ENCODE data around the gene PRR15.
A peak's percentile ranks its signal among the peaks of the same experiment; 100 is the strongest.

The PRR15 gene

DNA sequence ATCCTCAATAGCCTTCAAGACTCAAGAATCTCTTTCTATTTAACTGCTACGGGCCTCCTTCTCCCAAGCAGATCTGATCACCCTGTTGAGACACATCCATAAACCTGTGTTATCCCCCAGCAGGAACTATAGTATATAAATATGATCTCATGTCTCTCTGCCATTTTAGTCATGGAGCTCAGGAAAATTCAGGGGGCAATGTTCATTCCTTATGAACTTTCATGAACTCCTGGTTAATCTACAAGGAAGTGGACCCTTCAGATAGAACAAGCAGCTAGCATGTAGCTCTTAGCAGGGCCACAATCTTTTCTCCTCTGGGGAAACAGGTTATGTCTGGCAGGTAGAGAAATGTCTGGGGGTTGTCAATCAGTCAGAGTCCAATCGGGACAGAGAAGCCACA, 8.9 kb downstream of the PRR15 start:
- DNase-seq: no peak

GRCh38 chr7:29573567-29573966, 9.9 kb downstream of the PRR15 start:
- DNase-seq: no peak

GRCh38 chr7:29574659-29575058, 11.0 kb downstream of the PRR15 start:
- no peak for DNase-seq

- DNase-seq: no peak
These were observed 23.7 kb downstream of the PRR15 start for GRCh38 chr7:29587195-29587808.

DNA sequence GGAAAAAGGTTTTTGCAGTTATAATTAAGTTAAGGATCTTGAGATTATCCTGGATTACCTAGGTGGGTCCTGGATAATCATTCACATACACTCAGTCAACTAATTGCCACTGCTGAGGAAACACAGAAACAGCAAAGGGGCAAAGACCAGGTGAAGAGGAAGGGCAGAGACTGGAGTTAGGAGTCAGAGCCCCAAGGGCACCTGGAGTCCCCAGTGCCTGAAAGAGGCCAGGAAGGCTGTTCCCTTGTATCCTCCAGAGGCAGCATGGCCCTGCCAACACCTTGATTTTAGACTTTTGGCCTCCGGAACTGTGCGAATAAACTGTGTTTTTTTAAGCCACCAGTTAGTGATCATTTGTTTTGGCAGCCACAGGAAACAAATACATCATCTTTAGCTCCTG, 24.6 kb downstream of the PRR15 start:
- DNase-seq: no peak

DNA sequence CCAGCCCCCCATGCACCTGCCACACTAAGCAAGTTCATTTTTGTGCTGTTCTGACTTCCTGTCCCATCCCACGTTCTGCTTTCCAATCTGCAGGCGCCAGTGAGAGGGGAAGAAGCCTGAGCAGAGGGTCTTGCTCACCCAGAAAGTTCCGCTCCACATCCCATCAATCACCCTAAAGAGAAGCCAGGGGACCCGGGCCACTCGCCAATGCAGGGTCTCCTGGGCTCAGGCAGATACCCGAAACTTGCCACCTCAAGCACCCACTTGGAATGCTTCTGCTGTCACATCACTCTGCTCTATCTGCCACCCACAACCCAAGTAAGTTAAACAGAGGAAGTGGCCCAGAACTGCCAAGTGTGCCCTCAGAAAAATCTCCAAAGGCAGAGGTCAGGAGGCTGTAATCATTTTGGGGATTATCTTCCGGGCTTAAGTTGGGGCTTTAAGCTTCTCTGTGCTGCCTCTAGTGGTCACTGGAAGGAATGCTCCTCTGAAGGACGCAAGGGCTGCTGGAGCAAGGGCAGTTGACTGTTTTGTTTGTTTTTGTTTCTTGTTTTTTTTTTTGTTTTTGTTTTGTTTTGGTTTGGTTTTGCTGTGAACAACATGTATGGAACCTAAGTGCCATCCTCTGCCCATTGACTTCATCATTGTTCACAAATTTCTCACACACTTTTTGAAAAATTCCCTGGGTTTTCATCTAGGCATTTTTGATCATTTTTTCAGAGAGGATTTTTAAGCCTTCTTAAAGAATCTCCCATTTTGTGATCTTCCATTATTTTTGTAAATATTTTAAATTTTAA, 25.5 kb downstream of the PRR15 start:
- DNase-seq: peak in 1 of 2 donors; percentile 22

- no peak for DNase-seq
These were observed 29.2 kb downstream of the PRR15 start for GRCh38 chr7:29592866-29593265.

DNA sequence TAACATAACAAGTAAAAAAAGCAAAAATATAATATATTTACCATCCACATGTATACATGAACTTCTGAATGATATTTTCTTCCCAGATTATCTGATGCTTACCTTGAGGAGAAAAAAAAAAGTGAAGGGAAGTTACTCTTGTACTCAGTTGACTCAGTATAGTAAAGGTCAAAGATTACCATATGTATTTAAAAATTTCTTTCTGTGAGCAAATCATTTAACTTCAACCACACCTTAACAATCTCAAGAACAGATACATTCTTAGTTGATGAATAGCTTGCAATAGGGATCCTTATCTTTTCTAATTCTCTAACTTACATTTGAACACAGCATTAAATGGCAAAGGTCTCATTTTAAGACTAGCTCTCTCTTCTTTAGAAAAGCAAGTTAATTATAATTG, 29.8 kb downstream of the PRR15 start:
- DNase-seq: no peak

DNA sequence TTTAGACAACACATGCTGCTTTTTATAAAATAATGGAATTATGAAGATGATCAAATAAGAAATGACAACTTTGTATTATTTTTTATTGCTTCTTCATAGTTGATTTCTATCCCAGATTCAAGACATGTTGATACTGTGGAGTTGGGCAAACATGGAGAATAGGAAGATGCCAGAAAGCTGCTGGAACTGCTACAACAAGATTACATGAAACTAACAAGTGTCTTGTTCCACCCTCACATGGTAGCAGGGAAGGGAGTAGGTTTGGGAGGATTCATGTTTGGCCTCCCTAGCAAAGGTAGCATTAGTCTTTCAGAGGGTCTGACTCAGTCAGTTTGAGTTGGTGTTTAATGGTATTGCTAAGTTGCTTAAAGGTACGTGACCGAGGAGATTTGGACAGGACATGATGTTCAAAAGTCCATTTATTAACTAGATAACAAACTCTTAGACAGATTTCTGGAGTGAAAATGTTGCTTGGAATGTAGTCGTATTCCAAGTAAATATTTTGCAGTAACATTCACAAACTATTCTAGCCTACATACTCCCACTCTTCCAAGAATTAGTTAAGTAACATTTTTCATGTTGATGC, 33.1 kb downstream of the PRR15 start:
- DNase-seq: no peak

GRCh38 chr7:29597266-29597665, 33.6 kb downstream of the PRR15 start:
- no peak for DNase-seq

DNA sequence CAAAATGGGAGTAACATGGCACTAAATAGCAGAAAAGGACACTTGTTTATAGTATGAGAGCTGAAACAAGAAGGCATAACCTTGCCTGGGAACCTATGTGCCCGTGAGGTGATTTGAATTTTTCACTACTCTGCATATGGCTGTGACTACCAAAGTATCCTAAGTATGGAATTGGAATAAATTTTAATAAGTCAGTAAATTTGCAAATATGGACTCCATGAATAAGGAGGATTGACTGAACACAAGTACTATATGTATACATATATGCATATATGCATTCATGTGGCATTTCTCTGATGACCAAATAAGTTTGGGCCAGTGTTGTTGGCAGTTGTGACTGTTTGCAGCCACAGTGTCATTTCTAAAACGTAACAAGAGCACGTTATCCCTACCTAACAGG, 34.5 kb downstream of the PRR15 start:
- DNase-seq: no peak

GRCh38 chr7:29598613-29599012, 35.0 kb downstream of the PRR15 start:
- DNase-seq: no peak

- DNase-seq: no peak
These were observed 35.4 kb downstream of the PRR15 start for GRCh38 chr7:29599026-29599425.

DNA sequence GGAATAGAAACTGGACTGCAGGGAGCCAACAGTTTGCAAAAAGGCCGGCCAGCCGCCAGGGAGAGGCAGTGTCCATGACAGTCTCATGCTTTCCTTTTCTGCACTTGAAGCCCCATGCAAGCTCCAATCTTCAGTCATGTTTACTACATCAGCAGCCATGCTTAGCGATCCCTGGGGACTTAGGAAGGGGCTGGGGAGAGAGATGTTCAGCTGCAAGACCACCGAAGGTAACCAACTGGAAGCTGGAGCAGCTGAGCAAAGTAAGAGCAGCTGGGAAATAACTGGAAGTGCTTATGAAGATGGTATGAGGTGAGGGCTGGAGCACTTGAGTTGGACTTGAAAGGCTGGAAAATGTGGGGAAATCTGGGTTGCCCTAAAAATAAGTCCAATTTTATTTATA, 37.0 kb downstream of the PRR15 start:
- DNase-seq: no peak

- DNase-seq: no peak
These were observed 40.4 kb downstream of the PRR15 start for GRCh38 chr7:29604052-29604451.

GRCh38 chr7:29604702-29605101, 41.1 kb downstream of the PRR15 start:
- DNase-seq: no peak

DNA sequence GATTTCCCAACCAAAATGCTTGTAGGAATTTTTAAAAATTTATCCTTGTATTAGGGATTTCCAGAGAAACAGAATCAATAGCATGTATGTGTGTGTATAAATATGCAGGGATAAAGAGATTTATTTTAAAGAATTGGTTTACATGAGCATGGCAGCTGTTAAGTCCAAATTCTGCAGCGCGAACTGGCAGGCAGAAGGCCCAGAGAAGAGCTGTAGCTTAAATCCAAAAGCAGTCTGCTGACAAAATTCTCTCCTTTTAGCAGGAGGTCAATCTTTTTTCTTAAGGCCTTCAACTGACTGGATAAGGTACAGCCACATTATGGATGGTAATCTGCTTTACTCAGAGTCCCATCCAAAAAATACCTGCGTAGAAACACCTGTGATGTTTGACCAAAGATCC, 42.0 kb downstream of the PRR15 start:
- DNase-seq: no peak

DNA sequence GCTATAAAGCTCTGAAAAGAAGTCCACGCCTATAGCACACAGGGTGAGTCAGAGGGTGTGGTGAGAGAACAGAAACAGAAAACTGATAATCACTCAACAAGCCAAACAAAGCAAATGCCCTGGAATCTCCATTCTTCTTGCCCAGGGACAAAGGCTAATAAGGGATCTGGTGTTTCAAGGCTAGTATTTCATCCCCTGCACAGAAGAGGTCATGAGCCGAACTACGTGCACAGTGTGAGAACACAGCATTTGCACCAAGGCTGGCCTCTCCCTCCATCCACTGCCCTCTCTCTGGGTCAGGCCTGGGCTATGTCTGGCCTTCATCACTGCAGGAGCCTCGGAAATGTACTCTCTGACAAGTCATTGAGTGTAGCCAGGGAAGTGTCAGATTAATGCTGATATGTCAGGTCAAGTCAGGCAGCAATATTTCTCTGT, 42.7 kb downstream of the PRR15 start:
- DNase-seq: no peak

- no peak for DNase-seq
These were observed 43.2 kb downstream of the PRR15 start for GRCh38 chr7:29606830-29607229.

GRCh38 chr7:29607259-29607658, 43.6 kb downstream of the PRR15 start:
- no peak for DNase-seq

GRCh38 chr7:29607889-29608288, 44.3 kb downstream of the PRR15 start:
- no peak for DNase-seq

DNA sequence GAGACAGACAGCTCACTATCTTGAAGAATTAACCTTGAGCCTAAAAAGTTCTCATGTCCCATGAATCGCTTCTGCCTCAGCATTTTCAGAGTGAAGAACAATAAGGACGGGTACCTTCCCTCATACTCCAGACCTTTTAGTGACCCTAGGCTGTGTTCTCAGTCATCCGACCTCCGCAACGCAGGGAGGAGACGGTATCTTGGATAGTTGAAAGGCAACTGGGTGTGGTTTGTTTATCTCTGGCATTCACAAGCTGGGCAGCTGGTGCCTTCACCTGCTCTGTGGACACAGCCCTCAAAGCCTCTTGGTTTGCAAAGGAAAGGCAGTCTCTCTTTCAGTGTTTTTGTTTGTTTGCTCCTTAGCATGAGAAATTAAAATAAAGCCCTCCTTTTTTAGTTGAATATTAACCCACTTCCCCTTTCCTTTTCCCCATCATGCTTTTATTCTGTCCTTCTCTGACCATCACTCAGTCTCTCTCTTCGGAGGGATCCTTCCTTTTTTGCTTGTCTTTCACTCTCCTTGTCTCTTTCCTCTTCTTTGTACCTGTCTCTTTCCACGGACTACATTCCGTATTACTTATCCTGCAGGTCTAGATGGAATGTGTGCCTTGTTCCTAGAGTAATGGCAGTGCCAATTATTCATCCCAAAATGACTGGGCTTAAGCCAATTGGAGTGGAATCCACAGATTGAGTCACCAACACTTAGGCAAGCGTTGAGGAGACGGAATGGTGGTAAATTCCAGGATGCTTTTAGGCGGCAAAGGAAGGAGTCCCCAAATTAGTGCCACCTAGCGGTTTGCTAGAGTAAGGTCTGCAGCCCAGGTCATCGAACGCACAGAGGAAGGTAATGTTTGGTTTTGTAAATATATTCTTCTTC, 45.8 kb downstream of the PRR15 start:
- no peak for DNase-seq

DNA sequence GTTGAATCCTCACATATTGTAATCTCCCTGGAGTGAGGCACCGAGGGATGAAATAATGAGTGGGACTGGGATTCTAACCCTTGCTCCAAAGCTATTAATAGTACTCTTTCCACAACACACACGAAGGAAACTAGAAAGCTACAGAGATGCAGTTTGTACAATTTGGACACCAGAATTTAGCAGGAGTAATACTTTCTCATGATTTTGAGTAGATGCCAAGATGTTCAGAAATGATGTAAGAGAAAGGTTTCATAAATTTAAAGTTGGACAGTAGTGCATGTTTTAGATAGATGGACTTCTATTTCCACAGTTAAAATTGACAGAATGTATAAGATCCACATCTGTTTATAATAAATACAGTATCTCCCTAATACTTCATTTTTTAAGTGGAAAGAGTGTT, 46.5 kb downstream of the PRR15 start:
- no peak for DNase-seq
